ENCODE data around the gene PAX2. TPM values are rescaled to one million over a fixed set of nuclear protein-coding genes. Genes with fewer than 3 reads are reported as not detected.

The PAX2 gene
- polyA plus RNA-seq, 4 donors: 0.09 TPM; not detected in 3

- DNase-seq (no peak), FAIRE-seq (no peak)
- Histone ChIP-seq H3K27me3 (ENCODE audit: control insufficient read depth in 3 of 3, insufficient read depth in 3 of 3, low read length in 3 of 3) (peaks cover 0 to 44% (median 17%) of the 10 kb centered on the region in 3 donors), H3K4me1 (ENCODE audit: control insufficient read depth in 3 of 3, insufficient read depth in 2 of 3, low read depth in 1 of 3, low read length in 2 of 3) (no peaks in the 10 kb centered on the region), H3K27ac (ENCODE audit: low read depth in 1 of 3, low read length in 2 of 3) (no peak overlapping the region), H3K4me3 (ENCODE audit: low read depth in 1 of 3, low read length in 3 of 3) (no peak overlapping the region), H3K9me3 (ENCODE audit: control insufficient read depth in 2 of 2, insufficient read depth in 1 of 2, low read depth in 1 of 2, low read length in 1 of 2) (peaks cover 0 to 3% of the 10 kb centered on the region in 2 donors), H3K36me3 (ENCODE audit: control insufficient read depth in 3 of 3, insufficient read depth in 2 of 3, low read depth in 1 of 3, low read length in 3 of 3) (no peaks in the 10 kb centered on the region)
- 67 to 78% (median 75%) methylated on average over 6 of the region's 6 CpGs for WGBS, 3 donors
Observed at GRCh38 chr10:100859484-100859763, 114.0 kb downstream of the PAX2 start.

DNA sequence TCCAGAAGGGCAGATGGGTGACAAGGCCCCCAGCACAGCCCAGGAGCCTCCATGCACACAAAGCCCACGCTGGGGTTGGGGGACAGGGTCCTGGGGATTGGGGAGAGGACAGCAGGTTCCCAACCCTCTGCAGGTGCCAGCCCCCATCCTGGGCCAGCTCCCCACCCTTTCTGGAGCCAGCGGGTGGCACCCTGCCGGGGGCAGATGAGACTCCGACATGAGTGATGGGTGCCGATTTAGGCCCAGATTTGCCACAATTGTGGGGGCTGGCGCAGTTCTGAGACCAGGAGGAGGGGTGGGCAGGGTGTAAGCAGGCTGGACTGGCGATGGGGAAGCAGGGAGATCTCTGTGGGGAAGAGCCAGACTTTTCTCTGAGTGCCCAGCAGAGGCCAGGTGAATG, 118.1 kb downstream of the PAX2 start:
- no peaks in the 10 kb centered on the region for H3K36me3 ChIP-seq (ENCODE audit: control insufficient read depth in 3 of 3, insufficient read depth in 2 of 3, low read depth in 1 of 3, low read length in 3 of 3)
- DNase-seq (no peak), FAIRE-seq (no peak)
- no peak overlapping the region for H3K4me3 ChIP-seq (ENCODE audit: low read depth in 1 of 3, low read length in 3 of 3)
- no peaks in the 10 kb centered on the region for H3K4me1 ChIP-seq (ENCODE audit: control insufficient read depth in 3 of 3, insufficient read depth in 2 of 3, low read depth in 1 of 3, low read length in 2 of 3)
- WGBS, 3 donors: 80 to 87% (median 87%) methylated on average over 7 of the region's 7 CpGs
- H3K9me3 ChIP-seq (ENCODE audit: control insufficient read depth in 2 of 2, insufficient read depth in 1 of 2, low read depth in 1 of 2, low read length in 1 of 2): no peaks in the 10 kb centered on the region
- no peak overlapping the region for H3K27ac ChIP-seq (ENCODE audit: low read depth in 1 of 3, low read length in 2 of 3)
- peaks cover 0 to 52% (median 12%) of the 10 kb centered on the region in 3 donors for H3K27me3 ChIP-seq (ENCODE audit: control insufficient read depth in 3 of 3, insufficient read depth in 3 of 3, low read length in 3 of 3)

DNA sequence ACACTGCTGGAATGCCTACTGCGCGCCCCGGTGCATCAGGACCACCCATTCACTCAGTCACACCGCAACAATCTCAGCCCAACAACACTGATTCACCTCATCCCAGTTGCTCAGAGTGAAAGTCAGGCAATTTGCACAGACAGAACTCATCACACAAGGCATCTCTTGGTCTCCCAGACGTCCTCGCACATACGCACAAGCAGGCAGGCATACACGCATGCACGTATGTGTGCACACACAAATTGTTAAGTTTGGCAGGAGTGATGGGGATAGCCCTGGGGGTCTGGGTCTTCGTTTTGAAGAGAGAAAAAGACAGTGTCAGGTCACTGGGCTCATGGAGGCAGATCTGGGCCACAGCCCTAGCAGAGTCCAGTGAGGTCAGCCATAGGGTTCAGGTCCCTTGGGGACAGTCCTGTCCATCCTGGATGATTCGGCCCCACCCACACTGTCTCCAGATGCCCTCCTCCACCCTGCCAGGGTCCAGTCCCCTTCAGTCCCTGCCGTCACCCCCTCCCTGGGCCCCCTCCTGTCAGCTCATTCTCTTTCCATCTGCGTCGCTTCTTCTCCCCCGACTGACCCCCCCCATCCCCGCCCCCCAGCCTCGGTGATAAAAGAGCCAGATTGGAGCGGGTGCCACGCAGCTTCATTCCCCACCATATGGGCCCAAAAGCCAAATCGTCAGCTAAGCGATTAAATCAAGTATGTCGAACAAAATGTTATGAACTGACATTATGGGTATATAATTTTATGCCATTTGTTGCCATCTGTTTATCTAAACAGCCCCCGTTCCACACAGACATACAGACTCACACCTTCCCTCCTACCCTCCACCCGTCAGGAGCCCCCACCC, 118.9 kb downstream of the PAX2 start:
- H3K36me3 ChIP-seq (ENCODE audit: control insufficient read depth in 3 of 3, insufficient read depth in 2 of 3, low read depth in 1 of 3, low read length in 3 of 3): no peaks in the 10 kb centered on the region
- no peaks in the 10 kb centered on the region for H3K9me3 ChIP-seq (ENCODE audit: control insufficient read depth in 2 of 2, insufficient read depth in 1 of 2, low read depth in 1 of 2, low read length in 1 of 2)
- no peak overlapping the region for H3K27ac ChIP-seq (ENCODE audit: low read depth in 1 of 3, low read length in 2 of 3)
- WGBS, 3 donors: 72 to 79% (median 74%) methylated on average over 24 of the region's 24 CpGs
- FAIRE-seq (no peak), DNase-seq (no peak)
- H3K27me3 ChIP-seq (ENCODE audit: control insufficient read depth in 3 of 3, insufficient read depth in 3 of 3, low read length in 3 of 3): peaks cover 0 to 44% (median 6%) of the 10 kb centered on the region in 3 donors
- no peak overlapping the region for H3K4me3 ChIP-seq (ENCODE audit: low read depth in 1 of 3, low read length in 3 of 3)
- H3K4me1 ChIP-seq (ENCODE audit: control insufficient read depth in 3 of 3, insufficient read depth in 2 of 3, low read depth in 1 of 3, low read length in 2 of 3): no peaks in the 10 kb centered on the region

DNA sequence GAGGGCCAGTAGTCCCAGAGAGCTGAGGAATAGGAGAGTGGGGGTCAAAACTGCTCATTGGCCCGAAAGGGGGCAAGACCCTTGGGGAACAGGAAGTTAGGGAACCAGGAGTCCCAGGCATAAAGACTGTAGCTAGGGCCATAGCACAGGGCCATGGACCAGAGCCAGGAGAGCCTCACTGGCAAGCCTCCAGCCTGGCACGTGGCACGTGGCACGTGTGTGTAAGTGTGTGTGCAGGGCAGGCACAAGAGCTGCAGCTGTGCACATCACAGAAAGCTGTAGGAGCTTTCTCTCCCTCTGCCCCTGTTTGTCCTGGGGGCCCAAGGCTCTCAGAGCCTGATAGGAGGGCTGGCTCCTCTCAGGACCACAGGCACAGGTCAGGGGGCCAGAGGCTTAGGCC, 119.6 kb downstream of the PAX2 start:
- no peak for FAIRE-seq
- Histone ChIP-seq H3K36me3 (ENCODE audit: control insufficient read depth in 3 of 3, insufficient read depth in 2 of 3, low read depth in 1 of 3, low read length in 3 of 3) (no peaks in the 10 kb centered on the region), H3K27ac (ENCODE audit: low read depth in 1 of 3, low read length in 2 of 3) (no peak overlapping the region), H3K4me1 (ENCODE audit: control insufficient read depth in 3 of 3, insufficient read depth in 2 of 3, low read depth in 1 of 3, low read length in 2 of 3) (no peaks in the 10 kb centered on the region), H3K27me3 (ENCODE audit: control insufficient read depth in 3 of 3, insufficient read depth in 3 of 3, low read length in 3 of 3) (peaks cover 0 to 38% (median 1%) of the 10 kb centered on the region in 3 donors), H3K4me3 (ENCODE audit: low read depth in 1 of 3, low read length in 3 of 3) (no peak overlapping the region), H3K9me3 (ENCODE audit: control insufficient read depth in 2 of 2, insufficient read depth in 1 of 2, low read depth in 1 of 2, low read length in 1 of 2) (no peaks in the 10 kb centered on the region)
- peak in 1 of 2 donors; percentile 14 for DNase-seq
- WGBS, 3 donors: 3 to 45% (median 35%) methylated on average over 4 of the region's 4 CpGs

- H3K27ac ChIP-seq (ENCODE audit: low read depth in 1 of 3, low read length in 2 of 3): no peak overlapping the region
- FAIRE-seq (no peak), DNase-seq (no peak)
- H3K36me3 ChIP-seq (ENCODE audit: control insufficient read depth in 3 of 3, insufficient read depth in 2 of 3, low read depth in 1 of 3, low read length in 3 of 3): no peaks in the 10 kb centered on the region
- H3K4me3 ChIP-seq (ENCODE audit: low read depth in 1 of 3, low read length in 3 of 3): no peak overlapping the region
- 74 to 75% (median 74%) methylated on average over 7 of the region's 7 CpGs for WGBS, 3 donors
- H3K27me3 ChIP-seq (ENCODE audit: control insufficient read depth in 3 of 3, insufficient read depth in 3 of 3, low read length in 3 of 3): peaks cover 0 to 34% (median 1%) of the 10 kb centered on the region in 3 donors
- no peaks in the 10 kb centered on the region for H3K9me3 ChIP-seq (ENCODE audit: control insufficient read depth in 2 of 2, insufficient read depth in 1 of 2, low read depth in 1 of 2, low read length in 1 of 2)
- H3K4me1 ChIP-seq (ENCODE audit: control insufficient read depth in 3 of 3, insufficient read depth in 2 of 3, low read depth in 1 of 3, low read length in 2 of 3): no peaks in the 10 kb centered on the region
Observed at GRCh38 chr10:100866010-100866409, 120.6 kb downstream of the PAX2 start.

DNA sequence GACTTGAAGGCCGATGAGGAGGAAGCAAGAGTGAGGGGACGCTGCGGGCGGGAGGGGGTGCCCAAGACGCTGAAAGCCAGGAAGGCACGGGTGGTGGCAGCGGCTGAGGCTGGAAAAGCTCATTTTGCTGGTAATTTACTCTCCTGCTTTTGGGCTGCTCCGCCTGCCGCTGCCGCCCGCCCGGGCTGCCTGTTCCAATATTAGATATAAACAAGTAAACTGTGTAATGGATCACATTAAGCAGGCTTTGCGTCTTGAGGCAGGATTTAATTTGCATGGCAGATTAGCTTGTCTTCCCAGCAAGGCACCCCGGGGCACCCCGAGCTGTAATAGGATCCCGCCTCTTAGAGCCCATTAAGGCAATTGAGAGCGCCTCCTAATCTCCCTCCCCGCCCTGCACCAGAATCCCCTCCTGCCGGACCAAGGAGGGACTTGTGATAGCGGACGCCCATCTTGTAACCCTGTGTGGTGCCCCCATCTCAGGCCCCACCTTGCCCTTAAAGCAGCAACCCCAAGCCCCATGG, 121.3 kb downstream of the PAX2 start:
- no peak for DNase-seq
- H3K4me1 ChIP-seq (ENCODE audit: control insufficient read depth in 3 of 3, insufficient read depth in 2 of 3, low read depth in 1 of 3, low read length in 2 of 3): no peaks in the 10 kb centered on the region
- no peaks in the 10 kb centered on the region for H3K9me3 ChIP-seq (ENCODE audit: control insufficient read depth in 2 of 2, insufficient read depth in 1 of 2, low read depth in 1 of 2, low read length in 1 of 2)
- H3K36me3 ChIP-seq (ENCODE audit: control insufficient read depth in 3 of 3, insufficient read depth in 2 of 3, low read depth in 1 of 3, low read length in 3 of 3): no peaks in the 10 kb centered on the region
- no peak for FAIRE-seq
- 30 to 51% (median 45%) methylated on average over 20 to 21 of the region's 21 CpGs for WGBS, 3 donors
- no peak overlapping the region for H3K4me3 ChIP-seq (ENCODE audit: low read depth in 1 of 3, low read length in 3 of 3)
- H3K27me3 ChIP-seq (ENCODE audit: control insufficient read depth in 3 of 3, insufficient read depth in 3 of 3, low read length in 3 of 3): peaks cover 0 to 31% (median 0%) of the 10 kb centered on the region in 3 donors
- no peak overlapping the region for H3K27ac ChIP-seq (ENCODE audit: low read depth in 1 of 3, low read length in 2 of 3)

- no peak for FAIRE-seq
- H3K9me3 ChIP-seq (ENCODE audit: control insufficient read depth in 2 of 2, insufficient read depth in 1 of 2, low read depth in 1 of 2, low read length in 1 of 2): no peaks in the 10 kb centered on the region
- WGBS, 3 donors: 42 to 71% (median 50%) methylated on average over 8 of the region's 8 CpGs
- H3K27me3 ChIP-seq (ENCODE audit: control insufficient read depth in 3 of 3, insufficient read depth in 3 of 3, low read length in 3 of 3): peaks cover 0 to 31% (median 0%) of the 10 kb centered on the region in 3 donors
- peak in 1 of 2 donors; percentile 61 for DNase-seq
- no peaks in the 10 kb centered on the region for H3K4me1 ChIP-seq (ENCODE audit: control insufficient read depth in 3 of 3, insufficient read depth in 2 of 3, low read depth in 1 of 3, low read length in 2 of 3)
- H3K4me3 ChIP-seq (ENCODE audit: low read depth in 1 of 3, low read length in 3 of 3): no peak overlapping the region
- H3K27ac ChIP-seq (ENCODE audit: low read depth in 1 of 3, low read length in 2 of 3): no peak overlapping the region
- no peaks in the 10 kb centered on the region for H3K36me3 ChIP-seq (ENCODE audit: control insufficient read depth in 3 of 3, insufficient read depth in 2 of 3, low read depth in 1 of 3, low read length in 3 of 3)
Observed at GRCh38 chr10:100867261-100867963, 122.0 kb downstream of the PAX2 start.

DNA sequence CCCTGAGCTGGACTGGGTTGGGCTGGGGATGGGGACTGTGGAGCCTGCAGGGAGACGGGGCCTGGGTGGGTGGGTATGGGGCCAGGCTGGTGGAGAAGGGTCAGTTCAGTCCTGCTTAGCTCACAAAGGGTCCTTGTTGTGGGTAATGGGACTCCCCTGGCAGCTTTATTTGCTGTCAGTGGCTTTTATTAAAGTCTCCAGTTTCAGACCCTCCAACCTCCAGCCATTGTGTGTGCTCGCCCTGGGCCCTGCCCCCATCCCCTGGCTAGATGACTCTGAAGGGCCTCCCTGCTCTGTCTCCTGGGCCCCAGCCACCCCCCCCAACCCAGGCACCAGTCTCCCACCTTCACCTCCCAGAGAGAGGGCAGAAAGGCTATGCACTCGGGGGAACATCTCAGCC, 123.0 kb downstream of the PAX2 start:
- H3K27ac ChIP-seq (ENCODE audit: low read depth in 1 of 3, low read length in 2 of 3): no peak overlapping the region
- DNase-seq: no peak
- H3K4me1 ChIP-seq (ENCODE audit: control insufficient read depth in 3 of 3, insufficient read depth in 2 of 3, low read depth in 1 of 3, low read length in 2 of 3): no peaks in the 10 kb centered on the region
- no peaks in the 10 kb centered on the region for H3K9me3 ChIP-seq (ENCODE audit: control insufficient read depth in 2 of 2, insufficient read depth in 1 of 2, low read depth in 1 of 2, low read length in 1 of 2)
- no peaks in the 10 kb centered on the region for H3K36me3 ChIP-seq (ENCODE audit: control insufficient read depth in 3 of 3, insufficient read depth in 2 of 3, low read depth in 1 of 3, low read length in 3 of 3)
- no peak overlapping the region for H3K4me3 ChIP-seq (ENCODE audit: low read depth in 1 of 3, low read length in 3 of 3)
- 77 to 86% (median 81%) methylated on average over 3 of the region's 3 CpGs for WGBS, 3 donors
- H3K27me3 ChIP-seq (ENCODE audit: control insufficient read depth in 3 of 3, insufficient read depth in 3 of 3, low read length in 3 of 3): peaks cover 0 to 25% (median 0%) of the 10 kb centered on the region in 3 donors
- FAIRE-seq: no peak

Data from small intestine (tissue), 7 donors.